GM21515 (cell line): Measurements from ENCODE around the gene ALDH1A2.

Experiments used
- ATAC-seq: cut with Tn5 transposase; IDR thresholded peaks from one replicate; pipeline ENCODE4 v1.9.1; 2021; ENCODE audit not compliant: unreplicated experiment

Gene ALDH1A2

DNA sequence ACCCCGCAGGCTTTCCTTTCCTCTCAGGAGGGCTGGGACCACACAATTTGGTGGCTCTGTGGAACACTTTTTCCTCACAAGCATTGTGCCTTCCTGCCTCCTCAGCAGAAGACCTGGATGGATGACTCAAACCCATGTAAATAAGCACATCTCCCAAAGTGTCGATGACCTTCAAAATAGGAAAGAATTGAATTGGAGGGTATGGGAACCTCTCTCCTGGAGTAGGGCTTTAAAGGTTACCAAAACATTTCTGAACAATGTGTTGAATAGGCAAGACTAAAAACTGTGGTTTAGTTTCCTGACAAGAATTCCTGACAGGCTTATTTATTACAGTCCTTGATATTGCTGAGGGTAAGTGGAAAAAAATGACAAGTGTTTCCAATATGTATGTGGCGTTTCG lies 118.2 kb downstream of the ALDH1A2 start:
- ATAC-seq: no peak

DNA sequence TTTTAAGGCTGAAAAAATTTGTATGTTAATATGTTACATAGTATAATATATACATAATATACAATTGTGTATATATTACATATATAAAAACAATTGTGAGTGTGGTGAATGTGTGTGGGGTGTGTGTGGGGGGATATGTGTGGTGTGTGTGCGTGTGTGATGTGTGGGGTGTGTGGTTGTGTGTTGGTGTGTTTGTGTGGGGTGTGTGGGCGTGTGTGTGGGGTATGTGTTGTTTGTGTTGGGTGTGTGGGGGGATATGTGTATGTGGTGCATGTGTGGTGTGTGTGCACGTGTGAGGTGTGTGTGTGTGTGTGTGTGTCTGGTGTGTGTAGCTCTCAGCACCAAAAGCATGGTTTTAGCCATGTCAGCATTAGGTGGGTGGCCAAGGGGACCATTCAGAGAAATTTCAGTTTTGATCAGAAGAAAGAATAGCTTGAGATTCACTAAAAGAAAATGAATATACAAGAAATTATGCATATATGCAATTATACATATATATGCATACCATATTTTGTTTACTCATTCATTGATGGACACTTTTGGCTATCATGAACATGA lies 118.9 kb downstream of the ALDH1A2 start:
- ATAC-seq: no peak

DNA sequence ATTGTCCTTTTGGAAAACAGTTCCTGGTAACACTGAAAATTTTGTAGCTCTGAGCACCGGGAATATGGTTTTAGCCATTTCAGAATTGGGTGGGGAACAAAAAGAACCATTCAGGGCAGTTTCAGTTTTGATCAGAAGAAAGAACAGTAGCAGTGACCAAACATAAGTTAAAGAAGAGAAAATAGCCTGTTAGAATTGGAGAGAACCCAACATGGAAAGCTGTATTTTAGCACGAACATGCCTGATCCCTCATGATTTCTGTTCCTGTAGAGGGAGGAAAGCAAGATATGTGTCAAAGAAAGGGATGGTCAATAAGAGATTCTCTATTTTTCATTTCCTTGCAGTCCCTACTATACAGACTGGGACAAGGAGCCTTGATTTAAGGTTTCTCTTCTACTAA lies 119.9 kb downstream of the ALDH1A2 start:
- no peak for ATAC-seq

DNA sequence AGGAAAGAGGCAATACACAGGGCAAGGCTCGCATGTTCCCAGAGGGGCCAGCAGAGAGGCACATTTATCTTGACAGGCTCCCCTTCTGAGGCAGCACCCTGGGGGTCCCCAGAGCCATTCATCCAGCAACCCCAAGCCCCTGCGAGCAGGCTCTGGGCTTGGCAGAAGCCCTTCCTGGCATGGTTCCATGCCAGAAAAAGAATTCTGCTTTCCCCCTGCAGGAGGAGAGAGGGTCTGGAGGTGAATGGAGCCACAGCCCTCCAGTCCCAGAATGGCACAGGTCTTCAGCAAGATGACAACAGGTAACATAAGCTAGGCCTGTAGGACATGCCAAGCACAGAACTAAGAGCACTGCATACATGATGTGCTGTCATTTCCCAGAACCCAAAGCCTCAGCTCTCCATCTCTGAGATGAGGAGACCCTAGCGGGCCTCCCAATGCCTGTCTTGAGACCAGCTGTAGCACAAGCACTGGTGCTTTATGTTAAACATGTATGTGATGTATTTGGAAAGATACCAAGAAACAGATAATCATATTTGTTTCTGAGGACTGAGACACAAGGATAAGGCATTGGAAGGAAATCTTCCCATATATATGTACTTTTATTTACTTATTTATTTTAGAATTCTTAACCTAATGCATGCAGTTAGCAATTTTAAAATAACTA lies 121.6 kb downstream of the ALDH1A2 start:
- no peak for ATAC-seq

DNA sequence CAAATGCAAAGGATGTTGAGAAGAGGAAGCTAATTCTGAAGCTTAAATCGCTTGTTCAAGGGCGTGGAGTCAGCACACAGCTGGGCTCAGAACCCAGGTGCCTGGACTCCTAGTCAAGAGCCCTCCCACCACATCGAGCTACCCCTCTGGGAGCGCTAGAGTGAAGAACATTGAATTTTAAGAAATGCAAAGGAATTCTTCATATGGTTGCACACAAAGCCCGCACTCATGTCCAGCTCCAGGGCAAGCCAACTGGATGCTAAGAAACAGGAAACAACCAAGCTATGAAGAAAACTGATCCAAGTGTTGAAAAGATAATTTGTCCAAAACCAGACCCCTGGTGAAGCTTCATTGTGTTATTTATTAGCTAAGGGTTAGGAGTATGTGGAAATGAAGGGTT lies 122.3 kb downstream of the ALDH1A2 start:
- no peak for ATAC-seq

DNA sequence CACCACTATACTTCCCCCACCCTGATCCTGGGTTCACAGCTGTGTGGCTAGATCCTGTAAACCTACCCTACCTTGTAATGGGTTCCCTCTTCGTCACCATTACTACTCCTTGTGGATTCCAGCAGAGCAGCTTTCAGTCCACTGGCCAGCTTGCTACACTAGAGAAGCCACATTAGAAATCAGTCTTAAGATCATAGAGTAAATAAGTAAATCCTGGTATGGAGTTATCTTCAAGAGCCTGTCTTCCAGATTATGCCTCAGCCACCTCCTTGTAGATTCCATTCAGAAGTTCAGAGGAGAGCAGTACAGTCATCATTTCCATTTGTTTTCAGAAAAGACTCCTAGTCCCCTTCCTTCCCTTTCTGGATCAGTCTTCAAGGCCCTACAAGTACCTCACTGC lies 123.7 kb downstream of the ALDH1A2 start:
- ATAC-seq: no peak

DNA sequence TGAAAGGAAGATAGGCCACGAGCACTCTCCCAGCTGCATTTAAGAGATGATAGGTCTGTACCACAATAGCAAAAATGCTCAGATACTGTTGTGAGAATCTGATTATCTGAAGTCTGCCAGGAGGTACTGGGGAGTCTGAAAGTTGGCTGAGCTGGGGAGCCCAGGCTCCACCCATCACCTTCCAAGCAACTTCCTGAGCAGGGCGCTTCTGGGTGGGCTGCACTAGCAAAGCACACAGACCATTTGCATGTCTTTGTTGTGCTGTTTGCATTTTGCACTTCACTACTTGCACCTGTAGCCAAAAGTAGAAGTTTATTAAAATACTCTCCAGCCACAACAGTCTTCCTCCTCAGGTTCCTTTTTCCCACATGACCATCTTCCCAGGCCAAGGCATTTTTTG lies 133.2 kb downstream of the ALDH1A2 start:
- no peak for ATAC-seq

DNA sequence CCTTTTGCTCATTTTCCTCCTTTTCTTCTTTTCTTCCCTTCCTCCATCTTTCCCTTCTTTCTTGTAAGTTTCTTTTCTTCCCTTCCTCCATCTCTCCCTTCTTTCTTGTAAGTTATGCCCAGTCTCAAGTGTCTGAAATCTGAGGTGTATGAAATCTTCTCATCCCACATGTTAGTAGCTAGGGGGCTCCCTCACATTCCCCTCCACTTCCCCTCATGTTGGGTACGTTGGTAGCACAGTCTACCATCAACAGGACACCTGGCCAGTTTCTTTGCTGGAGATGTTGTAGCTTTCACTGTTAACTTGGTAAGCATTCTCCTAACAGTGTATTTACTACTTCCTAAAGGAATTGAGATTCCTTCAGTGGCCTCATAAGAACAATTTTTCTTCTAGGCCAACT lies 133.9 kb downstream of the ALDH1A2 start:
- no peak for ATAC-seq

DNA sequence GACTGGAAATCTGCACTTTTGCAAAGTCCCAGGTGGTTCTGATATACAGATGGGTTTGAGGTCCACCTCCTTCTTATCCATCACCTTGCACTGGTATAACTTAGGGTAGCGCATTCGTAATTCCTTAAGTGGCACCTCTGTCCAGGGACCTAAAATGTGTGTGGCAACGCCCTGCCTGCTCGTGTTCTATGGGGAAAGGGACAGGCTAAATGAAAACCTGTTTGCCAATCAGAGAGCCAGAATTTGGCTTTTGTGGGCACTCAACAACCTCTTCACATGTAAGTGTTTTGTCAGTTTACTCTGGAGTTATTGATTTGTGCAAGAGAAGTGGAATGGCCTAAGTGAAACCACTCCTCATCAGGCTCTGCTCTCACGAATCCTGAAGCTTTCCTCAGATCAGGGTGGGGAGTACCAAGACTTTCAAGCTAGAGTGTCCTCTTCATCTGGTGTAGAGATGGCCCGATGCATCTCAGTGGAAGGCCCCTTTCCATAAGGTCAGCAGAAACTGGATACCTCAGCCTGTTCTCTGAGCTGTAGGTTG lies 138.3 kb downstream of the ALDH1A2 start:
- no peak for ATAC-seq

DNA sequence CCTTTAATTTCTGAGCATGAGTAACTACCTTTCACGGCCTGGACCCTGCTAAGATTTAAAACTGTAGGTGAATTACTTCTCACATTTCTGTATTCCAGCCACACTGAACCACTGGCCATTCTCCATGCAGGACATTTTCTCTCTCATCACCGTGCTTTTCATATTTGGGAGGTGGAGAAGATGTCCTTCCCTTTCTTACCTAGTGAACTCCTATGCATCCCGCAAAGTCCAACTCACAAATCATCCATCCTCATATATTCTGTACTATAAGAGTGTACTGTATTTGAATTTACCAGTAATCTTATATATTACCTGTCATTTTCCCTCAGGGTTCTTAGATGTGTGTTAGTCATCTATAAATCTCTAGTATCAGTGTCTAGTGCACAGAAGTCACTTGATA lies 139.9 kb downstream of the ALDH1A2 start:
- no peak for ATAC-seq

DNA sequence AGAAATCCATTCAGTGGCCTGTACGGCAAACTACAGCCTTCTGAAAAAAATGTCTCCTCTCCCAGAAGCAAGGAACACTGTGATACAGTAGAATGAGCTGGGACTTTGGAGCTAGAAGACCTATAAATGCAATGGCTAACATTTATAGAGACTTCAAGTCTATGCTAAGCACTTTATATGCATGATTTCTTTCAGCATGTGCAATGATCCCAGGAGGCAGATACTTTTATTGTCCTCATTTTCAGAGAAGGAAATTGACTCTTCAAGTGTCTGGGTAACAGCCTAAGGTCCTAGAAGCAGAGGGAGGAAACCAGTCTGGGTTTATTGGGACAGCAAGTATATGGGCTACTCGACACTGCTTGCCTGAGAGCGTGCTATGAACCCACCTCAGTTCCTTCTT lies 140.9 kb downstream of the ALDH1A2 start:
- ATAC-seq: no peak

DNA sequence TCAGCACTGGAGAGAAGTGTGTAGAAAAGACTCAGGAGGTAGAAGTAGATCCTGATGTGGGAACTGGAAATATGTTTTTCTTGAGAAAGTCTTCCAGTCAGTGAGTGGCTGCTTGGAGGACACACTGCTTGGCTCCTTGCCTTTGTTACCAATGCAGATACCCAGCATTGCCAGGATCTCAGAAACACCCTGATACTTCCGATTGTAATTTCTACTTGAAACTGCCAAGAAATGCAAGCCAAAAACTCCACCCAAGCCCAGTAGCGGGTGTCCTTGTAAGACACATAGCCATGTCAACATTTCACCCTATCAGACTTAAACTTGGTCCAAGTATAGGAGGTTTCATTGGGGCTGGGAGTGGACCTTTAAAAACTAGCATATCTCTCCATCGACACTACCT lies 141.8 kb downstream of the ALDH1A2 start:
- no peak for ATAC-seq

DNA sequence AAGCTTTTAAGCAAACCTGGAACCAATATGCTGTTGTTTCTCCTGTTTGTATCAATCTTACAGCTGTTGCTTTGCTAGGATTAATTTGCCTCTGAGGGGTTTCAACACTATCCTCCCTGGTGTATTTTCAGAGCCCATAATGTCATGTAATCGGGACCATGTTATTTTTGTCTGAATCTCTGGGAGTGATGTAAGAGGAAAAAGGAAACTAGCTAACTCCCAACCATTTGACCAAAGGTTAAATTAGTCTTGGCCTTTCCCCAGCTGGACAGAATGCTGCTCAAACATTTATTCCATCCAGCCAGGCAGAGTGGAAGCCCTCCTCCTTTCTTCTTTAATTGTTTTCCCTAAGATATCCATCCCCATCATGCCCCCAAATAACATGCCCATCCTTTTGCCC lies 142.2 kb downstream of the ALDH1A2 start:
- ATAC-seq: no peak

DNA sequence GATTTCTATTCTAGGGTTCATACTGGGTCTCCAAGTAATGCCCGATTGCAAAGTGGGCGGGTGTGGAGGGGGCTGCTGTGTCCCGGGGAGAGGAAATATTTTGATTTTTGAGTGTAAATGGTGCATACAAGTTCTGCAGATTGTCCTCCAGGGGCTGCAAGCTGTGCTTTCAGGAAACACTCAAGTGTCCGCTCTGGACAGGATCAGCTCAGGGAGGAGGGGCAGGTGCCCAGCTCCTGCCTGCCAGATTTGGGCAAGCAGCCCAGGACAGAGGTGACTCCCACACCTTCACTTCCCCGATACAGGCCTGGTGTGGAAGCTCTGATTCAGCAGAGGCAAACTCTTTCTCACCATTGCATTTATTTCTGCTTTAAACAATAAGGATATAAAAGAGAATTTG lies 142.7 kb downstream of the ALDH1A2 start:
- ATAC-seq: no peak

DNA sequence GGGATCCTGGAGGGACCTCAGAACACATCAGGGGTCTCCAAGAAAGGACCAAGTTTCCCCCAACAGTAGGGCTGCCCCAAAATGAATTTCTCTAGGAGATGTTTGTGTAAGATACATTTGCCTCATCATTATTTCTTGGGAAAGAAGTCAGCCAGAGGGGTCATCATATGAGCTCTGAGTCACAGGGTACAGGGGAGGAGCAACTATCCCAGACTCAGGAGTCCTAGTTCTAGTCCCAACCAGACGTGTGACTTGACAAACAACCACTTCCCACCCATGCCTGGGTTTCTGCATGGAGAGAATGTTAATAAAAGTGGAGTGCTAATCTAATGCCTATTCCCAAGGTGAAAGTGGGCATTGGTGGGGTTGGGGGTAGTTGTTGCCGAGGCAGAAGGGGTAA lies 144.1 kb downstream of the ALDH1A2 start:
- no peak for ATAC-seq

DNA sequence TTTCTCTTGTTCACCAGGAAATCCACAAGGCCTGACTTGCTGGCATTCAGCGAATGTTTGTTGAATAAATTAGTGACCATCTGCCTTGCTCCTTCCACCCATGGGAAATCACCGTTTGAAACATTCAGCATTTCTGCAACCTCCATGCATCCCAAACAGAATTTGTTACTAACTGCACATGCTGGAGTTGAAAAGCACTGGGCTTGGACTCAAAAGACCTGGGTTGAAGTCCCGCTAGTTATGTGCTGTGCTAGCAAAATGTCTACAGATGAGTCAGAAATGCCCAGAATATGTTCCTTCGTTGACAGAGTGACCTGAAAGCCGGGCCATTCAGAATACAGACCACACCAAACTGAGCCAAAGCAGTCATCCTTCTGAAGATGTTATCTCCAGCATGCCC lies 144.6 kb downstream of the ALDH1A2 start:
- no peak for ATAC-seq

DNA sequence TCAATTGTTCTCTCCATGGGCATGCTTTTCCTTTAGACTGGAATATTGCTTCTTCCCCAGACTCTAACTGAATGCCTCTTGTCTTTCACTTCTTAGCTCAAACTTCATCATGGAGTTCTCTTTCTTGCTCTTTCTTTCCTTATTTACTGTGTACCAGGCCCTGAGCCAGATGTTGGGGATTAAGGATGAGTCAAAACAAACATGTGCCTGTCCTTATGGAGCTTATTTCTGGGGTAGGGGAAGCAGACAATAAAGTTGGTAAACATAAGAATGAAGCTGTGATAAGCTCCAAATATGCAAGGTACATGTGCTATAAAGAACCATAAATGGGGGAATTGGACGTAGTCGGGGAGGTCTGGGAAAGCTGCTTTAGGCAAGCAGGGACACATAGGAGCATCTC lies 145.8 kb downstream of the ALDH1A2 start:
- no peak for ATAC-seq

DNA sequence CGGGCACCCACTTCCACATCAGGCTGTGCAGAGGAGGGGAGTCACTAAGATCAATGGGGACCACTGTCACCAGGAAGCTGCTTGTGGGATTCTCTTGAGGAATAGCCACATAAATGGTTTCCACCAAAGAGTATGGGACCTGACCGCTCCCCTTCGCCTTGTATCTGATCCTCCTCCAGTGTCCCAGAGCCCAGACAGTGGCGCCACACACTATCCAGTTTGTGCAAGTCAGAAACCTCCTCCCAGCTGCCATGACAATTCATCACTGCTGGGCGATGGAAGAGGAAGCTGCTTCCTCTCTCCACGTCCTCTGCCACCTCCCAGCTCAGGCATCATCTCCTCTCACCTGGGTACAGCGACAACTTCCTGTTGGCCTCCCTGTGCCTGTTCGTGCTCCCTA lies 147.5 kb downstream of the ALDH1A2 start:
- no peak for ATAC-seq

DNA sequence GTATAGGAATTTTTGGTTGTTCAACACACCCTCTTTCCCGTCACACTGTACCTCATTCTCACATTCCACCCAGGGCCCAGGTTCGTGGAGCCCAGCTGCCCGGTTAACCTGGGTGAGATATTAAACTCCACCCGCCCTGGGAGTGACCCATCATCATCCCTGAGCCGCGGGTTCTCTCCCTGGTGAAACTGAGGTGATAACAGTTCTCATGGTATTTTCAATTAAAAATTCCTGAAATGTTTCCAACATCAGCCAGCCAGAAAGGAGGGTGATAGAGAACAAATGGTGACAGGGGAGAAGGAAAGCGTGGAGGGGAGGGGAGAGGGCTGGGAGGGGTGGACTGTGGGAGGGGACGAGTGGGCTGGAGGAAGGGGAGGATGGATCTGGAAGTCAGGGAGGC lies 148.8 kb downstream of the ALDH1A2 start:
- no peak for ATAC-seq

DNA sequence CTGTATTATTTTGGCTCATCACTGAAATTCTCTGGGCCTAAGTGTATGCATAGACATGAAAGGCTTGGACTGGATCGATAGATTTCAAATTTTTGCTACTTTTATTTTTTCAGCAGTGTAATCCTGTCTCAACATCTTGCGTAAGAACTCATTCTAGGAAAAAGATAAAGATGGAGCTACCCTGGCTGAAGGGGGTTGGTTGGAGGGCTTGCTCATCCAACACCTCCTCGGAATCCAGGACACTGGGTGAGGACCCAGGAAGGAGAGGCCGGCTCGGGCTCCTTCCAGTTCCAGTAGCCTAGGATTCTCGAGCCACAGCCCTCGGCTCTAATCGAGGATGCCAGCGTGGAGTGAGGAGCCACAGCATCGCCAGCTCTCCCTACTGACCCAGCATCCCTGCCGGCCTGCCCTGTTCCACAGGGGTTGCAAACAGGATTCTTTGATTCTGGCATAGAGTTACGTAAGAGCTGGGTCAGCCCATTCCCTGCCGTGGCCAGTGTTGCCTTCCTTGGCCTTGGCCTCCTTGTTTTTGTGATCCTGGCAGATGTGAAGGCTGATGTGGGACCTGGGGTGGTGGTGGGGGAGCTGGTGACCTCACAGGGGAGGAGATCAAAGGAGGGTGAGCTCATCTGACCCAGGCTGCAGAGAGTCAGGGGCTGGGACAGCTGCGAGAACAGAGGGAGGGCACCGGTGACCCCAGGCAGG lies 149.5 kb downstream of the ALDH1A2 start:
- no peak for ATAC-seq

DNA sequence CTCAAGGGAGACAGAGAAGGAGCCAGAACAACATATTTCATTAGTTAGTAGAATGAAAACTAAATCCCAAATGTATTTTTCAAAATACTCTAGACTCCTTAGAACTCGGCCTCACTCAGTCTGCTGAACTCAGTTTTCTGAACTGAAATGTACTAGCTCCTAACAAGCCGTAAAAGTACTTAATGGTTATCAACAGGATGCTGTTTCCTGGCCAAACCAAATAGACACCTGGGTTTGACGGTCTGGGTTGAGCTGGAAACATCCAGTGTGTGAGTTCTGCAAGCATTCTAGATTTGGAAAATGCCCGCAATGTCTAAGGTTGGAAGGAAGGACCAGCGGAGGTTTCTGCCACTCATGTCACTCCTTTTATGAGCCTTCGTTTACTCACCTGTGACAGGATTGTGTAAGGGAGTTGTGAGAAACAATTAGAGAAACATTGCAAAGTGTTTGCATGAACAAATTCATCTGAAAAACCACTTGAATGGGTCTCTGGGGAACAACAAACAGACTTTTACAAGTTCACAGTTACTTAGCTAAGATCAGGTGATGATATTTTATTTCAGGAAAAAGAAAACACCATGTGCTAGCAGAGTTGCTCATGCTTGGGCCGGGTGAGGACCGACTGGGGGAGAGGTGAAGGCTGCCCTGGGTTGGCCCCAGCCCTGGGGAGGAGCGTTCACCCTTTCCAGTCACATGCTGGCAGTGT lies 151.0 kb downstream of the ALDH1A2 start:
- ATAC-seq: no peak

DNA sequence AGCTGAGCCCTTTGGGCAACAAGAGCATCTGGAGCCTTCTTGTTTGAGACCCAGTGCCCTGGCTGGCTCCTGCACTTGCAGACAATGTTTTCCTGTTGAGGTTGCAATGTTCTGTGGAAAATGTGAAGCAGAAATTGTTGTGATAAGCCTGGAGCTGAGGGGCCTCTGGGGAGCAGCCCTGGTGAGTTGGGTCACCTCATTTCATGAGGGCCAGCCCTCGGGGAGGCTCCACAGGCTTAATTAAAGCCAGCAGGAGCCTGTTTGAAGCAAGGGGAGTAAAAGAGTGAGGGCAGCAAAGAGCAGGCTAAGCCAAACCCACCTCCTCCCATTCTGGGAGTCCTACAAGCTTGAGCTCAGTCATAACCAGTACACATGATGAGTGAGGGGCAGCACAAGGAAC lies 154.3 kb downstream of the ALDH1A2 start:
- no peak for ATAC-seq
